Smooth muscle cell (in vitro differentiated cells): ENCODE results near the gene LCE1F. TPM values are rescaled to one million over a fixed set of nuclear protein-coding genes. Genes with fewer than 3 reads are reported as not detected.

Experiments used
- DNase-seq: peaks from one replicate; lab custom pipeline; 2025; ENCODE audit not compliant: unreplicated experiment; lab: John Stamatoyannopoulos, UW
- H2AFZ ChIP-seq: fragments of 200-600 bp; sonication (generic); 2 replicates; pipeline ENCODE4 v1.6.0; 2016; ENCODE audit warnings: antibody characterized with exemption, low read depth, mild to moderate bottlenecking
- H3F3A ChIP-seq: fragments of 200-600 bp; sonication (generic); 2 replicates; pipeline ENCODE4 v1.6.0; 2017; ENCODE audit warnings: antibody characterized with exemption, low read depth
- H3K27ac ChIP-seq: fragments of 200-600 bp; sonication (generic); 2 replicates; pipeline ENCODE4 v1.5.1; 2016; ENCODE audit warnings: low read depth, mild to moderate bottlenecking
- H3K27me3 ChIP-seq: fragments of 200-600 bp; sonication (generic); 2 replicates; pipeline ENCODE4 v1.6.1; 2016; ENCODE audit warnings: low read depth, mild to moderate bottlenecking
- H3K36me3 ChIP-seq: fragments of 200-600 bp; sonication (generic); 2 replicates; pipeline ENCODE4 v1.5.1; 2016; ENCODE audit warnings: low read depth
- H3K4me1 ChIP-seq: fragments of 200-600 bp; sonication (generic); 2 replicates; pipeline ENCODE4 v1.5.1; 2016; ENCODE audit warnings: low read depth
- H3K4me2 ChIP-seq: fragments of 200-600 bp; sonication (generic); 2 replicates; pipeline ENCODE4 v1.6.0; 2016; ENCODE audit warnings: mild to moderate bottlenecking
- H3K4me3 ChIP-seq: fragments of 200-600 bp; sonication (generic); 2 replicates; pipeline ENCODE4 v1.5.1; 2016; ENCODE audit warnings: mild to moderate bottlenecking
- H3K79me2 ChIP-seq: fragments of 200-600 bp; sonication (generic); 2 replicates; pipeline ENCODE4 v1.6.0; 2016; ENCODE audit warnings: low read depth, mild to moderate bottlenecking
- H3K9ac ChIP-seq: fragments of 200-600 bp; sonication (generic); 2 replicates; pipeline ENCODE4 v1.6.0; 2016; ENCODE audit warnings: low read depth
- H3K9me3 ChIP-seq: fragments of 200-600 bp; sonication (generic); replicated peaks from 2 replicates; pipeline ENCODE4 v1.5.1; 2016; ENCODE audit warnings: low read depth
- H4K20me1 ChIP-seq: fragments of 200-600 bp; sonication (generic); 2 replicates; pipeline ENCODE4 v1.6.0; 2016; ENCODE audit warnings: low read depth
- CTCF ChIP-seq: fragments of 200-600 bp; sonication (generic); IDR thresholded peaks from 2 replicates; pipeline ENCODE4 v1.5.1; 2017; ENCODE audit warnings: borderline replicate concordance, mild to moderate bottlenecking, antibody characterized with exemption; ENCODE audit not compliant: insufficient read depth, poor library complexity, severe bottlenecking
- WGBS: methylation state at CpG from one replicate; pipeline ENCODE4 v1.1.7; 2016; ENCODE audit warnings: low lambda C conversion rate; 5-methylcytosine and 5-hydroxymethylcytosine counted together
- polyA plus RNA-seq: library from polyadenylated mRNA; unstranded; fragments of >200 nt; fragmentation: Nextera tagmentation; extraction: Ambion mirVana; gene quantifications from 2 replicates; pipeline ENCODE4 v1.2.1, GENCODE V29; 2016
- total RNA-seq: library from RNA; depleted of rRNA; stranded (reverse); fragments of >200 nt; gene quantifications from 2 replicates; pipeline ENCODE4 v1.2.3, GENCODE V29; 2014

Gene LCE1F
- total and polyA plus RNA-seq, 2 experiments from 2014 or later, result not detected

DNA sequence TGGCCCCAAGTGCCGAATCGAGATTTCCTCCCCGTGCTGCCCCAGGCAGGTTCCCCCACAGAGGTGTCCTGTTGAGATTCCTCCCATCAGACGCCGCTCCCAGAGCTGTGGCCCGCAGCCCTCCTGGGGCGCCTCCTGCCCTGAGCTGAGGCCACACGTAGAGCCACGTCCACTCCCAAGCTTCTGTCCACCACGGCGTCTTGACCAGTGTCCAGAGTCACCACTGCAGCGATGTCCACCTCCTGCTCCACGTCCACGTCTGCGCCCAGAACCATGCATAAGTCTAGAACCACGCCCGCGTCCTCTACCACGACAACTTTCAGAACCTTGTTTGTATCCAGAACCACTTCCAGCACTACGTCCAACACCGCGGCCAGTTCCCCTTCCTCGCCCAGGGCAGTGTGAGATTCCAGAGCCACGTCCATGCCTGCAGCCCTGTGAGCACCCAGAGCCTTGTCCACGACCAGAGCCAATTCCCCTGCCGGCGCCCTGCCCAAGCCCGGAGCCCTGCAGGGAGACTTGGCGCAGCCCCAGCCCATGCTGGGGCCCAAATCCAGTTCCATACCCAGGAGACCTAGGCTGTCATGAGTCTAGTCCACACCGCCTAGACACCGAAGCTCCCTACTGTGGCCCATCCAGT, 14.3 kb upstream of the LCE1F start:
- no peaks in the 10 kb centered on the region for H3K79me2 ChIP-seq
- H2AFZ ChIP-seq, result no peak overlapping the region
- H3K4me3 ChIP-seq, result no peak overlapping the region
- no peaks in the 10 kb centered on the region for H3K27me3 ChIP-seq
- H4K20me1 ChIP-seq, result no peaks in the 10 kb centered on the region
- H3K27ac ChIP-seq, result no peak overlapping the region
- no peaks in the 10 kb centered on the region for H3K4me1 ChIP-seq
- H3K9ac ChIP-seq, result no peak overlapping the region
- TF ChIP-seq CTCF, result no peak
- WGBS, result 91% methylated on average over 31 of the region's 31 CpGs
- no peak for DNase-seq
- no peaks in the 10 kb centered on the region for H3K9me3 ChIP-seq
- H3F3A ChIP-seq, result no peaks in the 10 kb centered on the region
- no peak overlapping the region for H3K4me2 ChIP-seq
- no peaks in the 10 kb centered on the region for H3K36me3 ChIP-seq

GRCh38 chr1:152761609-152762213, 13.2 kb upstream of the LCE1F start:
- no peaks in the 10 kb centered on the region for H3K36me3 ChIP-seq
- no peaks in the 10 kb centered on the region for H3K4me1 ChIP-seq
- H3K4me2 ChIP-seq, result no peak overlapping the region
- H3K4me3 ChIP-seq, result no peak overlapping the region
- no peaks in the 10 kb centered on the region for H3K27me3 ChIP-seq
- H3K9ac ChIP-seq, result no peak overlapping the region
- TF ChIP-seq CTCF, result no peak
- H3K27ac ChIP-seq, result no peak overlapping the region
- 84% methylated on average over 3 of the region's 3 CpGs for WGBS
- no peaks in the 10 kb centered on the region for H3K79me2 ChIP-seq
- H4K20me1 ChIP-seq, result no peaks in the 10 kb centered on the region
- H3K9me3 ChIP-seq, result no peaks in the 10 kb centered on the region
- H3F3A ChIP-seq, result no peaks in the 10 kb centered on the region
- DNase-seq, result no peak
- no peak overlapping the region for H2AFZ ChIP-seq

DNA sequence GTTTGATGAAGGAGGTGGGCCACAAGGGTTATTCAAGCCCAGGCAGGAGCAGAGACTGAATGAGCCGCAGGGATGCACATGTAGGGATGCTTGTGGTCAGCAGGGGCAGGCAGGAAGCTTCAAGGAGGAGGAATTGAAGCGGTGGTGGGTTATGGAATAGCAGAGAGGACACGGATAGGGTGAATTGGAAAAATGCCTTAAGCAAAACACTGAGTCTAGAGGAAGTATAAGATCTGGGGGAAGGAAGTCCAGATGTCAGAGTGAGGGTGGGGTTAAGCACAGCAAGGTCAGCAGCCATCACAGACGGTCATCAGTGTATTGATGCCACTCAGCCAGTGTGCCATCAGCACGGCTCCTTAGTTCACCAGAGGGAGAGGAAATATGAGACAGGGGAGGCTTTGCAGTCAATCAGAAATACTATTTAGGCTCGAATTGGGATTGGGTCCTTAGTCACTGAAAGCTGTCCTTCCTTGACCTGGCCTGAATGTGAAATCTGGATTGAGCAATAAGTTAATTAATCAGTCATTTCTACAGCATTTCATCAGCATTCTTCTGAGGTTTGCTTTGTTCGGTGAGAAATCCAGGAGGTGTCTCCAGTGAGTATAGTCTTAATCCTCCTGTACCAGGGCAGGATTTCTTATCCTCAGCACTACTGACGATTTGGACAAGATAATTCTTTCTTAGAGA, 6.0 kb upstream of the LCE1F start:
- peaks cover 4% of the 10 kb centered on the region for H3K9me3 ChIP-seq
- H3K27me3 ChIP-seq, result no peaks in the 10 kb centered on the region
- DNase-seq, result no peak
- no peak overlapping the region for H3K4me2 ChIP-seq
- no peak overlapping the region for H2AFZ ChIP-seq
- H3K4me1 ChIP-seq, result no peaks in the 10 kb centered on the region
- H3K4me3 ChIP-seq, result no peak overlapping the region
- WGBS, result 43% methylated on average over 8 of the region's 8 CpGs
- H3K9ac ChIP-seq, result no peak overlapping the region
- no peaks in the 10 kb centered on the region for H3K36me3 ChIP-seq
- no peaks in the 10 kb centered on the region for H3K79me2 ChIP-seq
- TF ChIP-seq CTCF, result no peak
- no peaks in the 10 kb centered on the region for H4K20me1 ChIP-seq
- H3F3A ChIP-seq, result no peaks in the 10 kb centered on the region
- H3K27ac ChIP-seq, result no peak overlapping the region
